Measurements from ENCODE around the gene CFAP43.
"Not testable (repeated sequence)": the region's sequence is repeated elsewhere in the genome, so short reads cannot be mapped to it uniquely, and the experiment has no call there.

DNA sequence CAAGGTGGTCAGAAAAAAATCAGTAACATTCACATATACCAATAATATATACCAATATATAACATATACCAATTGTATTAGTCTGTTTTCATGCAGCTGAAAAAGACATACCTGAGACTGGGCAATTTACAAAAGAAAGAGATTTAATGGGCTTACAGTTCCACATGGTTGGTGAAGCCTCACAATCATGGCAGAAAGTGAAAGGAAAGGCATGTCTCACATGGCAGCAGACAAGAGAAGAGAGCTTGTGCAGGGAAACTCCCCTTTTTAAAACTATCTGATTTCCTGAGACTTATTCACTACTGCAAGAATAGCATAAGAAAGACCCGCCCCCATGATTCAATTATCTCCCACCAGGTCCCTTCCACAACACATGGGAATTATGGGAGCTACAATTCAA lies 58.0 kb downstream of the CFAP43 start:
- not testable (repeated sequence) for TF ChIP-seq CTCF (conservative IDR thresholded peaks at IDR 0.05; ENCODE audit: low read depth in 2 of 2); EZH2phosphoT487 (IDR thresholded peaks at IDR 0.05; ENCODE audit: unreplicated experiment)

Data from GM23338 (cell line).